ENCODE results near the gene LCN15.
A peak's percentile ranks its signal among the peaks of the same experiment; 100 is the strongest.

The LCN15 gene

DNA sequence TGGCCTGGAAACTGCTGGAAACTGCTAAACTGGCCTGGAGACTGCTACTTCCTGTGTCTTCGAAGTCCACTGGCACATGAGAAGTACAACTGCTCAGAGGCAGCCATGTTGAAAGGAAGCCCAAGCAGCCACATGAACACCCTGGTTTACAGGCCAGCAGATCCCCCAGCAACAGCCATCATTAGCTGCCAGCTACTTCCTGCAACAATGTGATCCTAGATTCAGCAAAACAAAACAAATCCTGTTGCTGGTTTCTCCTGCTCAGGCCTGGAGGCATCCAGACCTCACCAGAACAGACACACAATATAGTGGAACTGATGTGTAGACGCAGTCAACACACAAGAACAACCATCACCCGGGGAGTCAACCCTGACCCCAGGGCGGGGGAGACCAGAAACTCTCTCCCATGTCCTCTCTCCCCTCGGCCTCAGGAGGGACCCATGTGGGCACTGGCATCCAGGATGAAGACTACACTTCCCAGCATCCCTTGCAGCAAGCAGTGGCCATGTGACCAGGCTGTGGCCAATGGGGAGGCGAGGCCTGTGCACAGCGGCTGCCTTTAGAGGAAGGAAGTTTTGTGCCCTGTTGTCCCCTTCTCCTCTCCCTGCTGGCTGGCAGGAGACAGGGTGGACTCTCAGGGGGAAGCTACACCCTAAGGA lies 9.2 kb upstream of the LCN15 start (continued):
- TF ChIP-seq, protein P1, sequence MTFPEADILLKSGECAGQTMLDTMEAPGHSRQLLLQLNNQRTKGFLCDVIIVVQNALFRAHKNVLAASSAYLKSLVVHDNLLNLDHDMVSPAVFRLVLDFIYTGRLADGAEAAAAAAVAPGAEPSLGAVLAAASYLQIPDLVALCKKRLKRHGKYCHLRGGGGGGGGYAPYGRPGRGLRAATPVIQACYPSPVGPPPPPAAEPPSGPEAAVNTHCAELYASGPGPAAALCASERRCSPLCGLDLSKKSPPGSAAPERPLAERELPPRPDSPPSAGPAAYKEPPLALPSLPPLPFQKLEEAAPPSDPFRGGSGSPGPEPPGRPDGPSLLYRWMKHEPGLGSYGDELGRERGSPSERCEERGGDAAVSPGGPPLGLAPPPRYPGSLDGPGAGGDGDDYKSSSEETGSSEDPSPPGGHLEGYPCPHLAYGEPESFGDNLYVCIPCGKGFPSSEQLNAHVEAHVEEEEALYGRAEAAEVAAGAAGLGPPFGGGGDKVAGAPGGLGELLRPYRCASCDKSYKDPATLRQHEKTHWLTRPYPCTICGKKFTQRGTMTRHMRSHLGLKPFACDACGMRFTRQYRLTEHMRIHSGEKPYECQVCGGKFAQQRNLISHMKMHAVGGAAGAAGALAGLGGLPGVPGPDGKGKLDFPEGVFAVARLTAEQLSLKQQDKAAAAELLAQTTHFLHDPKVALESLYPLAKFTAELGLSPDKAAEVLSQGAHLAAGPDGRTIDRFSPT (tag by site-specific recombination; IDR thresholded peaks at IDR 0.05), result no peak
- TF ChIP-seq ZNF10 (tag by site-specific recombination; IDR thresholded peaks at IDR 0.05) (no peak), ZNF184 (tag by site-specific recombination; IDR thresholded peaks at IDR 0.05) (no peak), KLF17 (tag by site-specific recombination; IDR thresholded peaks at IDR 0.05) (no peak), ZNF624 (tag by site-specific recombination; IDR thresholded peaks at IDR 0.05) (no peak), ZNF426 (tag by site-specific recombination; IDR thresholded peaks at IDR 0.05) (no peak), ZNF449 (tag by site-specific recombination; IDR thresholded peaks at IDR 0.05) (no peak), ZSCAN16 (tag by site-specific recombination; IDR thresholded peaks at IDR 0.05) (no peak), ZBTB10 (tag by site-specific recombination; IDR thresholded peaks at IDR 0.05) (no peak), CTCF (tag by site-specific recombination; IDR thresholded peaks at IDR 0.05) (no peak), ZNF311 (tag by site-specific recombination; IDR thresholded peaks at IDR 0.05; ENCODE audit: borderline replicate concordance) (no peak), ZNF138 (tag by site-specific recombination; IDR thresholded peaks at IDR 0.05; ENCODE audit: borderline replicate concordance) (no peak), ZNF302 (tag by site-specific recombination; IDR thresholded peaks at IDR 0.05; ENCODE audit: low read depth) (no peak), ZNF140 (tag by site-specific recombination; IDR thresholded peaks at IDR 0.05) (no peak), ZNF701 (tag by site-specific recombination; IDR thresholded peaks at IDR 0.05) (no peak), ZNF707 (tag by site-specific recombination; IDR thresholded peaks at IDR 0.05) (no peak), ZNF658 (tag by site-specific recombination; IDR thresholded peaks at IDR 0.05) (no peak), ZNF843 (tag by site-specific recombination; IDR thresholded peaks at IDR 0.05) (no peak), ZNF37A (tag by site-specific recombination; IDR thresholded peaks at IDR 0.05) (no peak), ZNF518A (tag by site-specific recombination; conservative IDR thresholded peaks at IDR 0.05; ENCODE audit: low read depth) (0 out of 2 replicates have a peak, but pooled peaks have one; percentile 28), YY1 (tag by site-specific recombination; IDR thresholded peaks at IDR 0.05) (0 out of 2 replicates have a peak, but pooled peaks have one; percentile 18)
- TF ChIP-seq, protein P2, sequence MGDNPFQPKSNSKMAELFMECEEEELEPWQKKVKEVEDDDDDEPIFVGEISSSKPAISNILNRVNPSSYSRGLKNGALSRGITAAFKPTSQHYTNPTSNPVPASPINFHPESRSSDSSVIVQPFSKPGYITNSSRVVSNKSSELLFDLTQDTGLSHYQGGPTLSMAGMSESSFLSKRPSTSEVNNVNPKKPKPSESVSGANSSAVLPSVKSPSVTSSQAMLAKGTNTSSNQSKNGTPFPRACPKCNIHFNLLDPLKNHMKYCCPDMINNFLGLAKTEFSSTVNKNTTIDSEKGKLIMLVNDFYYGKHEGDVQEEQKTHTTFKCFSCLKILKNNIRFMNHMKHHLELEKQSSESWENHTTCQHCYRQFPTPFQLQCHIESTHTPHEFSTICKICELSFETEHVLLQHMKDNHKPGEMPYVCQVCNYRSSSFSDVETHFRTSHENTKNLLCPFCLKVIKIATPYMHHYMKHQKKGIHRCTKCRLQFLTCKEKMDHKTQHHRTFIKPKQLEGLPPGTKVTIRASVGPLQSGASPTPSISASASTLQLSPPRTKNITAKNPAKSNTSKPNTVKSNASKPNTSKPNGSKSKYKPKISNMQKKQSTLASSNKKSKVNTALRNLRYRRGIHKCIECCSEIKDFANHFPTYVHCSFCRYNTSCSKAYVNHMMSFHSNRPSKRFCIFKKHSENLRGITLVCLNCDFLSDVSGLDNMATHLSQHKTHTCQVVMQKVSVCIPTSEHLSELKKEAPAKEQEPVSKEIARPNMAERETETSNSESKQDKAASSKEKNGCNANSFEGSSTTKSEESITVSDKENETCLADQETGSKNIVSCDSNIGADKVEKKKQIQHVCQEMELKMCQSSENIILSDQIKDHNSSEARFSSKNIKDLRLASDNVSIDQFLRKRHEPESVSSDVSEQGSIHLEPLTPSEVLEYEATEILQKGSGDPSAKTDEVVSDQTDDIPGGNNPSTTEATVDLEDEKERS (tag by site-specific recombination; IDR thresholded peaks at IDR 0.05), result peak; percentile 78; the same call in 1 of the 2 replicates

Data from HEK293 (cell line).